Hypothalamus (tissue), 51 donors: Measurements from ENCODE around the gene EIF2S2.
A peak's percentile ranks its signal among the peaks of the same experiment; 100 is the strongest.

ENCODE experiments used
- DNase-seq, 51 donors: peaks; one replicate each; lab custom pipeline; 2025; lab: John Stamatoyannopoulos, UW

EIF2S2 gene

DNA sequence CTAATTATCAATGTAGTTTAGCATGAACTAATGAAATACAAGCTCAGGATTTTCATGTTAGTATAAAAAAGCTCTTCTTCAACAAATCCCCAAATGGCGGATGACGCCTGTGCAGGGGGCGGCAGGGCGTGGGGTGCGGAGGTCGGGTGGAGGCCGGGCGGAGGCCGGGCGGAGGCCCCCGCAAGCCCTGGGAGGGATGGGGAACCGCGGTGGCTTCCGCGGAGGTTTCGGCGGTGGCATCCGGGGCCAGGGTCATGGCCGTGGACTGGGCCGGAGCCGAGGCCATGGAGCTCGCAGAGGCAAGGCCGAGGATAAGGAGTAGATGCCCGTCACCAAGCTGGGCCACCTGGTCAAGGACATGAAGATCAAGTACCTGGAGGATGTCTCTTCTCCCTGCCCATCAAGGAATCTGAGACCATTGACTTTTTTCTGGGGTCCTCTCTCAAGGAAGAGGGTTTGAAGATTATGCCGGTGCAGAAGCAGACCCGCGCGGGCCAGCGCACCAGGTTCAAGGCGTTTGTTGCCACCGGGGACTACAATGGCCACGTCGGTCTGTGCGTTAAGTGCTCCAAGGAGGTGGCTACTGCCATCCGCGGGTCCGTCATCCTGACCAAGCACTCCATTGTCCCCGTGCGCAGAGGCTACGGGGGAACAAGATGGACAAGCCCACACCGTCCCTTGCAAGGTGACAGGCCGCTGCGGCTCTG, 10.4 kb upstream of the EIF2S2 start:
- no peak for DNase-seq

DNA sequence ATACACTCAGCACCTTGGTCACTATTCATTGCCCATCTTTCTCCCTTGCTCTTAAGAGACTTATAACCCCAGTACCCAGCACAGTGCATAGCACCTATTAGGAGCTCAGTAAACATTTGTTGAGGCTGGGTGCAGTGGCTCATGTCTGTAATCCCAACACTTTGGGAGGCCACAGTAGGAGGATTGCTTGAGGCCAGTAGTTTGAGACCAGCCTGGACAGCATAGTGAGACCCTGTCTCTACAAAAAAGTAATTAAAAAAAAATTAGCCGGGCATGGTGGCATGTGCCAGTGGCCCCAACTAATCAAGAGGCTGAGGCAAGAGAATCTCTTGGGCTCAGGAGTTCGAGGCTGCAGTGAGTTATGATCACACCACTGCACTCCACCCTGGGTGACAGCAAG, 8.2 kb upstream of the EIF2S2 start:
- DNase-seq, result no peak

DNA sequence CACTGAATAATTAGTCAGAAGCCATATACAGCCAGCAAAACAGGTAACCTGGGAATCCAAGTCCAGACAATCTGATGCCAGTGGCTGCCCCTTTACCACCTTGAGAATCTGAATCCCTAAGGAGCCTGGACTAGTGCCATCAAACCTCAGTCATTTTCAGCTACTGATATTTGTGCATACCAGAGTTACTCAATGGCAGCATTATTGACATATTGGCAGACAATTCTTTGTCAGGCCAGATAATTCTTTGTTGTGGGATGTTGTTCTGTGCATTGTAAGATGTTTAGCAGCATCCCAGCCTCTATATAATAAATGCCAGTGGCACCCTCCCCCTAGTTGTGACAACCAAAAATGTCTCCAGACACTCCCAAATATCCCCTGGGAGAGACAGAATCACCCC, 3.2 kb upstream of the EIF2S2 start:
- DNase-seq, result no peak

DNA sequence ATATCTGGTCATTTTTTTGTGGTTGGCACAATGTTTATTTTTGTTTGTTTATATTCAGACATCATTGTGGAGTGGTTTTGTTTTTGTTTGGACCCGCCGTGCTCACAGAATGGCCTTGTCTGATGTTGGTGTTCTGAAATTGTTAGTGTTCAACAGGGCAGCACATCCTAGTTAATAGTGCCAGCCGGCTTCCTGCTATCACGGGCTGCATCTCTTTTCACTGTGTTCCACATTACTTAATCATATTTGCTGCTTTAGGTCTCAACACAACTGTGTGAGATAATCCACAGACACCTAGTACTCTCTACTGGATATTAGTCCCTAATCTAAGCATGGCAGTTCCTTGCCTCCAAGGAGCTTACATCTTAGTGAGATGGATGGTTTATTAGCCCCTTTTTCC, 2.8 kb upstream of the EIF2S2 start:
- no peak for DNase-seq

DNA sequence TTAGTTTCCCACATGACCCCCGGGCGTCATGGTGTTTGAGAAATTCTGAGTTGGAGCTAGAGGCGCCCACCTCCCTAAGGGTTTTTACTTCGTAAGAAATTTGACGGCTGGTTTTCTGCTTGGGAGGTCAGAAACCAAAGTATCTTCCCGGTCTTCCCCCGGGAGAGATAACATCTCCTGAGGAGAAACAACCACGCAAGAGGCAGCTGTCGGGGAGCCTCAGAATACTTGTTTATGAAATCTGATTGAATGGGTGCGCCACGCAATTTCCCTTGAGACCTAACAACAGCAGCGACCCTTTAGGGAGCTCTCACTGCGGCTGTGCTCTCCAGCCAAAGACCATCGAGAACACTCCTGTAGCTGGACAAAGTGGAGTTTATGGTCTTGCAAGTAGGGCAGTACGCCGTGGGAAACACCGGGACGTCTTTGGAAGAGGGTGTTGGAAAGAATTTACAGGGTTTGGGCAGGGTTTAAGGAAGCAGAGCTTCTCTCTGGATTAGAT, 608 bp upstream of the EIF2S2 start:
- peak in 12 of 51 donors; percentile 28 to 84 (median 41) for DNase-seq

DNA sequence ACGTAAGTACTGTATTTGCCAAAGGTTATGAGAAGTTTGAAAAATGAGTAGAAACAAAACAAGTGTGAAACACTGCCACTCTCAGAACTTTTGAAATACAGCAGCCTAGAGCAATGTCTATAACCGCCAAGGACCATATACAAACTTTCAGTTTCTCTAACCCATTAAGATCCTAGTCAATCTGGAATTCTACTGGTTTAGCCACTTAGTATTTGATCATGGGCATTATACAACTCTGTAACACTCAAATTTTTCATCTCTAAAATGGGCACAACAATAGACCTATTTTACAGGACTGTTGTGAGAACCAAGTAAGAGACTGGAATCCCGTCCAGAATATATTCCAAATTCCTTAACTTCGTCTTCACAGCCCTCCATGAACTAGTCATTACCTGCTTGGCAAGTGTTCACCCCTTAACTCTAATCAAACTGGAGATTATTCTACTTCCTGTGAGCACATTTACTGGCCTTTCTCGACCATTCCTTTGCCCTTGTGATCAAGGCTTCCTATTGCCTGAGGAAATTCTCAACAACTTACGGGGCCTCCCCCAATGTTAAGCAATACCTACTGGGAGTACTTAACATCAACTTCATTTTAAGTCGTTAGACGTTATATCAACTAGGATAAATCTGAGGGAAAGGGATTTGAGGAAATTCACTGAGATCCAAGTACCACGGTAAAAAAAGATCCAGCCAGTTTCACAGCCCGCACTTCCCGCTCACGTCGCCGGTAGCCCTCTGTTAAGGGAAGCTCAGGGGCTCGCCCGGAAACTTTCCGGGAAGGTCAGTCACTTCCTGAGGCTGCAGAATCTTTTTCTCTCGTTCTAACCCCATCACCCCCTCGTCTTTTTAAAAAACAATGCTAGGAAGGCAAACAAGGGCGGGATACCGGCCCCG, 1.1 kb downstream of the EIF2S2 start:
- DNase-seq, result no peak

DNA sequence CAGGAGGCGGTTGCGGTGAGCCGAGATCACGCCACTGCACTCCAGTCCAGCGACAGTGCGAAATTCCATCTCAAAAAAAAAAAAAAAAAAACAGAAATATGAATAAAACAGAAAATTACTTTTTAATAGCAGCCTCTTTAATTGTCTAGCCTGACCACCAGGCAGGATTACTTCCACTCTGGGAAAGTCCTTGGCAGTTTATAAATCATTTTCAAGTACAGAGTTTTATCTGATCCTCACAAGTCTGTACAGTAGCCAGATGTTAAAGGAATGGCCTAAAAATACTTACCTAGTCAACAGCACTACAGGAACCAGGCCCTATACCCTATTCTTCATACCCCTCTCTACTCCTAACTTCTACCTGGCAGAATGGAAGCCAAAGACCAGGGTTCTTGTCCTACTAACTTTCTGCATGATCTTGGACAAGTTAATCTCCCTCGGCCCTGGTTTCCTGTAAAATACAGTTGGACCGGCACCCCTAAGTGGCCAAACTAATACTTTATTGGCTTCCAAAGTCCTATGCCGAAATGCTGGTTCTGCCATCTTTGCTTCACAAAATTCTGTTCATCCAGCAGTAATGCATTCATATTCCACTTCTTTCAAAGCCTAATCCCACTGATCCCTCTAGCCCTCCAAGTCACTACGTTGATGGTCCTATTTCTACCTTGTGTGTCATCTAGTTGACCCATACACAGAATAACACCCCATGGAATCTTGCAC, 1.9 kb downstream of the EIF2S2 start:
- no peak for DNase-seq

DNA sequence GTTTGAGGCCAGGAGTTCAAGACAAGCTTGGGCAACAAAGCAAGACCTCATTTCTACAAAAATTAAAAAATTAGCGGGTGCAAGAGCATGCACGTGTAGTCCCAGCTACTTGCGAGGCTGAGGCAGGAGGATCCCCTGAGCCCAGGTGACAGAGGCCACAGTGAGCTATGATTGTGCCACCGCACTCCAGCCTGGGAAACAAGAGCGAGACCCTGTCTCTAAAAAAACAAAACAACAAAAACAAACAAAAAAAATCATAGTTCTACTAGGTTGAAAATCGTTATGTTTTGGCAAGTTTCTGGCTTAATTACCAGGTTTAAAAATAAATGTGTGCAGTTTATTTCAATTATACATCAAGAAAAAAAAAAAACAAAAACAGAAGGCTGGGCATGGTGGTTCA, 2.6 kb downstream of the EIF2S2 start:
- DNase-seq, result no peak

DNA sequence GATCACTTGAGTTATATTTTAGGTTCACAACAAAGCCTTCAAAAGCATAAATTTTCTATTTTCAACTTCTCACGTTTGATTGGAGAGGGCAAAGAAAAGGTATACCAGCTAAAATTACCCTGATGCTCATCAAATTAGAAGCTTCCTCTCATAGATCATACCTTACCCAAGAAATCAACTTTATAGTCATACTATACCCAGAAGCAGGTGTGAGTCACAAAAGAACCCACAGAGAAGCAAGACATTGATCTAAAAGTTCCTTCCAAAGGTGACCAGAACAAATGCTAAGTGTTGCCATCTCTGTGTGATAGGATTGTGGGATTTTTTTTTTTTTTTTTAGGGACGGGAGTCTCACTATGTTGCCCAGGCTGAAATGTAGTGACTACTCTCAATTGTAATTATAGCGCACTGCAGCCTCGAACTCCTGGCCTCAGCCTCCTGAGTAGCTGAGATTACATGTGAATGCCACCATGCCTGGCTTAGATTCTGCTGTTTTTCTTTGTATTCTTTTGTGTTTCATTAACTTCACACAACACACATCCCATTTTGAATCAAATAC, 3.3 kb downstream of the EIF2S2 start:
- no peak for DNase-seq

DNA sequence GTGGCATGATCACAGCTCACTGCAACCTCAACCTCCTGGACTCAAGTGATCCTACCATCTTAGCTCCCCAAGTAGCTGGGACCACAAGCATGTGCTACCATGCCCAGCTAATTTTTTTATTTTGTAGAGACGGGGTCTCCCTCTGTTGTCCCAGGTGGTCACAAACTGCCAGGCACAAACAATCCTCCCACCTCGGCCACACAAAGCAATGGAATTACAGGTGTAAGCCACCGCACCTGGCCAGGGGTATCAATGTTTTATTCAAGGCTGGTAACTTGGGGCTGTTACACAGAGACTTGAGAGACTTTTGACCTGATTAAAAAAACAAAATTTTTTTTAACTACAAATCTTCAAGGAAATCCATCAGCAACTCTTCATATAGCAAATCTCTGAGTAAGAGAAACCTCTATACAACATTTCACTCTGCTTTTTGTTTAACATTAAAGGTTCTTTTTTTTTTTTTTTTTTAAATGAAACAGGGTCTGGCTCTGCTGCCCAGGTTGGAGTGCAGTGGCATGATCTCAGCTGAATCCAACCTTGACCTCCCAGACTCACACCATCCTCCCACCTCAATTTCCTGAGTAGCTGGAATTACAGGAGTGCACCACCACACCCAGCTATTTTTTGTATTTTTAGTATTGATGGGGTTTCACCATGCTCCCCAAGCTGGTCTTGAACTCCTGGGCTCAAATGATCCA, 5.9 kb downstream of the EIF2S2 start:
- DNase-seq, result no peak

DNA sequence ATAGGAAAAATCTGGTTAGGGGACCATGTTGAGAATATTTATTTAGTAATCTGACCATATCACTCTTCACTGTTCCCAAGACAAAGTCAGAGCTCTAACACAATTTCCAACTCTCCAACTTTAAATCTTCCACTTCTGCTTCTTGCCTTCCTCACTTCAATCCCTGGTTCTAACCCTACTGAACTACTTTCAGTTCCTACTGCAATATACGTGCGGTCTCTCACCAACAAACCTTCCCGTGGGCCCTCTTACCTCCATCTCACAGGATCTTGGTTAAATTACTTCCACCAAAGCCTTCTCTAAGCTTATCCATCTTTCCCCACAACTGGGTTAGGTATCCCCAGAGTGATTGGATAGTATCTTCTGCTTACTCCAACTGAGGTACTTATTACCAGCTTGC, 8.0 kb downstream of the EIF2S2 start:
- DNase-seq, result no peak

DNA sequence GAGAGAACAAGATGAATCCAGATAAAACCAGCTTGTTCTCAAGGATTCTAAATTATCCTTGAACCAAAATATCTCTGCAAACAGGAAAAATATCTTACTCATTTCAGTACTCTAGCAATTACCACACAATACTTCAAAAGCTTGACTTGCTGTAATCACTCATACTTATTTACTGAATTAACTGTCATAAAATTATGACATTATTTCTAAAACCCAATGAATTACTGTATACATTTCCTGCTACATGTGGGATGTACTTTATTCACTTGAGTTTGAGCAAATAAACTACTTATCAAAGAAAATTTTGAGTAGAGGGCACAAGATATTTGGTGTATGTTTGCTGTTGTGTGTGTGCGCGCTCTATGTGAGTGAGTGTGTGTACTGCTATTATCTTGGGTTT, 9.7 kb downstream of the EIF2S2 start:
- DNase-seq, result no peak

DNA sequence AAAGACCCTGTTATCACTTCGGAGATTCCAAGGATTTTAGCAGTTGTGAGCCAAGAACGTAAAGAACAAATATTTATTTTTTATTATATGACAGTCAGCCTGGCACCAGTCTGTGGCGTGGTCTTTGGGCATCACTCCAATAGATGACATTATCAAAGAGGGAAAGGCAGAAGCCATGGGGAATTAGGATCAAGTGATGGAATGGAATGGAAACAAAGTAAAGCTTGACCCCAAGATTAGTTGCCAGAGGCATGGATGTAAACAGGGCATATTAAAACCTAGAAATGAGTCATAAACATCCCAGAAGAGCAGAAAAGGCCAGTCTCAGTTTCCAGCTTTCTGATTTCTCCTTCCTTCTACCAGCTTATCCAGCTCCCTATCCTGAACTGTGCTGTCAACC, 11.5 kb downstream of the EIF2S2 start:
- DNase-seq, result no peak

DNA sequence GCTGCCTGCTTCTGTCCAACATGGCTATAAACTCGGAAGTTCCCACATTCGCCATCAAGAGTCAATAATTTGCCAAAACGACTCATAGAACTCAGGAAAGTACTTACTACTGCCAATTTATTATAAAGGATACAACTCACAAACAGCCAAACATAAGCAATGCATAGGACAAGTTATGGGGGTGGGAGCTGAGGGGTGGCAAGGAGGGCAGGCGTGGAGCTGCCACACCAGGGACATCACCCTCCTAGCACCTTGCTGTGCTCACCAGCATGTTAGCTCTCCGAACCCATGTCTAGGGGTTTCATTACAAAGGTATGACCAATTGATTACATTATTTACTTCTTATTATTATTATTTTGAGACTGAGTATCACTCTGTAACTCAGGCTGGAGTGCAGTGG, 12.4 kb downstream of the EIF2S2 start:
- DNase-seq, result no peak

DNA sequence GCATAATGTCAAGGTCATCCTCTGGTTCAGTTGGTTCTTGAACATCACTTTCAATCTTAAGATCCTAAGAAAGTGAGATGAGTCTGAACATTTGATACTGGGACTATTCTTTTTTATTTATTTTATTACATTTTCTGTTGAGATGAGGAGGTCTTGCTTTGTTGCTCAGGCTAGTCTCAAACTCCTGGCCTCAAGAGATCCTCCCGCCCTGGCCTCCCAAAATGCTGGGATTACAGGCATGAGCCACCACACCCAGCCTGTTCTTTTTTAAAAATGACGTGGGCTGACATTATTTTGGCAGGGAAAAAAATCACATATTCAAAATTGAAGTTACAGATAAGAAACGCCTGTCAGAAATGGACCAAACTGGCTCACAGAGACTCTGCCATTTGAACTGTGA, 13.5 kb downstream of the EIF2S2 start:
- DNase-seq, result no peak

DNA sequence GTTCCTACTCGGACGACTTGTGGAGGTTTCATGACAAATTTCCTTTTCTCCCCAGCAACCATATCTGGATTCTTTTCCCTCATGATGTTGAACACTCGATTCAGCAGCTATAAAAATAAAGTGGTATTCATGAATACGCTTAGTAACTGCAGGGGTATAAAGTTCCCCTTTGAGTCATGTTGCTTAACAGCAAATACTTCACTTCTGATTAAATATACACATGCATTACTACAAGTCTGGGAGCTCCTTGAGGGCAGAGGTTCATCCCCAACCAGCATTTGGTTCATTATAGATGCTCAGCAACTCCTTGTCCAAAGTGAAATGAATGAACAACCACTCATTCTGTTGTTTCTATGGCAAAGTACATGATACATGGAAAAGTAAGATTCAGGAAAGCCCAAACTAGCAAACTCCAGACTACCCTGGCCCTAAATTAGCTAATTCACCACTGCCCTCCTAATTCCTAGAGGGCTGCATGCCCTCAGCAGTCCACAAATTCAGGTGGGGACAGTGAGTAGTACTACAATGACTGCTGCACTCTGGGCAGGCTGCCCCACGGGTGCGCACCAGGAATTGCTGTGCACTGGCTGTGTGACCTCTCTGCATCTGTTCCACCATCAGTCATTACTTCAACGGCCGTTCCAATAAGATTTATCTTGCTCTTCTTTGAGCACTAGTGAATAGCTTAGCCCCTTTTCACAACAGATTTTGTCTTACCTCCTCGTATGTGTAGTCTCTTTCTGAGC, 15.2 kb downstream of the EIF2S2 start:
- no peak for DNase-seq

DNA sequence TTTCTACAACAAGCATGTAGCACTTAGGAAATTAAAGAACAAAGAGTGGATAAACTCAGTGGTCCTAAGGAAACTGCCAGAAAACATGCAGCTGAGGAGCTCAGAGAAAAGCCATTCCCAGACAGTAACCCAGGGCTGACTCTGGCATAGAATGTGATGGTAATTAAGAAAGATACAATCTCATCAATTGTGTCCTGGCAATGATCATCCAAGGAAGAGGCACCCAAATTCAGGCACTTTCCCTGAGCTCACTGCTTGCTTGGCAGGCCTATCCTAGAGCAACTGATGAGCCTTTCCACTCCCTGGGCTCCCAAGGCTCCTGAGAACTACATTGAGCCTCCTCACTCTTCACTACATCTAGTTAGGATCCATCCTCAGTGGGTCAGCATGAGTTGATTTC, 16.2 kb downstream of the EIF2S2 start:
- no peak for DNase-seq

DNA sequence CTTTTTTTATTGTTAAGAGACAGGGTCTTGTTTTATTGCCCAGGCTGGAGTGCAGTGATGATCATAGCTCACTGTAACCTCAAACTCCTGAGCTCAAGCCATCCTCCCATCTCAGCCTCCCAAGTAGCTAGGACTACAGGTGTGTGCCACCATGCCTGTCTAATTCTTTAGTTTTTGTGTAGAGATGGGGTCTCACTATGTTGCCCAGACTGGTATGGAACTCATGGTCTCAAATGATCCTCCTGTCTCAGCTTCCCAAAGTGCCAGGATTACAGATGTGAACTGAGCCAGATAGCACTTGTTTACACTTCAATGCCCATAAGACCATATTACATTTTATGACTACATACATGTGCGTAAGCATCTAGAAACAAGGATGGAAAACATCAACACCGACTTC, 18.1 kb downstream of the EIF2S2 start:
- DNase-seq, result no peak

DNA sequence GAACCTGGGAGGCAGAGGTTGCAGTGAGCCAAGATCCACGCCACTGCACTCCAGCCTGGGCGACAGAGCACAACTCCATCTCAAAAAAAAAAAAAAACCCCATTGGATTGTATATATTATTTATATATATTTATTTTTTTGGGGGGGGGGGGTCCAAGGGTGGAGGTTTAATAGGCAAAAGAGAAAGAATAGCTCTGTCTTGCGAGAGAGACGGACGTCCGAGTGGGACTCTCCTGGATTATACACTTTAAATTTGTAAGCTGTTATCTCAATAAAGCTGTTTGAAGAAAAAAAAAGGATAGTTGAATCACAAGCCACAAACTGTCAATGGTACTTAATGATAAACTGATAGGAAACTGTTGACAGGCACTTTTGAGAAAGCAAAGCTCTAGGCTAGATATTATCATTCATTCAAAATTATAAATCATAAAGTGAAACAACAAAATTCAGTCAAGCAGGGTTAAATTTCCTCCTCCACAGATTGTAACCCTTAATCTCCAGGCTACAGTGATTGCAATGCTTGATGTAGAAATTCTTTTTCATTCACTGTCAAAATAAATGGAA, 20.3 kb downstream of the EIF2S2 start:
- no peak for DNase-seq
